Body of pancreas (tissue), 4 donors: ENCODE results near the gene RBM43.

Experiments
- POLR2A ChIP-seq, 3 donors: fragments of 450-650 bp; IDR thresholded peaks; one replicate each; pipeline ENCODE4 v1.6.1; 2016; ENCODE audit warnings: antibody characterized with exemption in 3 of 3, mild to moderate bottlenecking in 2 of 3
- TF ChIP-seq, protein P1 (sequence below), 7 experiments: fragments of 450-650 bp in 4 of 7; fragments of 200-600 bp in 3 of 7; sonication (generic) in 3 of 7; IDR thresholded peaks; one replicate each; pipeline ENCODE4 v1.5.1; 2016 to 2019; ENCODE audit warnings: antibody characterized with exemption in 7 of 7

DNA sequence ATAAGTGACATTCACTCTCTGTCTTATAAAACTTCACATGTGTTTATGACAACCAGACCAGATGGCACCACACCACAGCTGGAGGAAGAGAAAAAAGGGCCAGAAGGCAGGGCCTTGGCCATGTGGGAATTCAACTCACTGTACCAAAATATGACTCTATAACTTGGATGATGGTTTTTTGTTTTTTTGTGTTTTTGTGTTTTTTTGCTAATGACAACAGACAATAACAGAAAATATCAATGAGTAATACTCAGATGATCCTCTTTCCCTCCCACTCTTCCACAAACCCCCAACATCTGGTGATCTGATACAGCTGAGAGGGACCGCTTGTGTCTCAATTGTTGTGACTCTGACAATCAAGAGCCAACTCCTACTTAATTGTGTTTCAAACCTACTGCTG lies 15.4 kb upstream of the RBM43 start:
- TF ChIP-seq, protein P1, sequence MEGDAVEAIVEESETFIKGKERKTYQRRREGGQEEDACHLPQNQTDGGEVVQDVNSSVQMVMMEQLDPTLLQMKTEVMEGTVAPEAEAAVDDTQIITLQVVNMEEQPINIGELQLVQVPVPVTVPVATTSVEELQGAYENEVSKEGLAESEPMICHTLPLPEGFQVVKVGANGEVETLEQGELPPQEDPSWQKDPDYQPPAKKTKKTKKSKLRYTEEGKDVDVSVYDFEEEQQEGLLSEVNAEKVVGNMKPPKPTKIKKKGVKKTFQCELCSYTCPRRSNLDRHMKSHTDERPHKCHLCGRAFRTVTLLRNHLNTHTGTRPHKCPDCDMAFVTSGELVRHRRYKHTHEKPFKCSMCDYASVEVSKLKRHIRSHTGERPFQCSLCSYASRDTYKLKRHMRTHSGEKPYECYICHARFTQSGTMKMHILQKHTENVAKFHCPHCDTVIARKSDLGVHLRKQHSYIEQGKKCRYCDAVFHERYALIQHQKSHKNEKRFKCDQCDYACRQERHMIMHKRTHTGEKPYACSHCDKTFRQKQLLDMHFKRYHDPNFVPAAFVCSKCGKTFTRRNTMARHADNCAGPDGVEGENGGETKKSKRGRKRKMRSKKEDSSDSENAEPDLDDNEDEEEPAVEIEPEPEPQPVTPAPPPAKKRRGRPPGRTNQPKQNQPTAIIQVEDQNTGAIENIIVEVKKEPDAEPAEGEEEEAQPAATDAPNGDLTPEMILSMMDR (IDR thresholded peaks at IDR 0.05): no peak
- no peak for TF ChIP-seq POLR2A (IDR thresholded peaks at IDR 0.05)
